Activated CD8-positive, alpha-beta memory T cell treated with anti-CD3 and anti-CD28 coated beads for 4 hours (primary cell): ENCODE data around the gene EIF3B.
"Not testable (repeated sequence)": the region's sequence is repeated elsewhere in the genome, so short reads cannot be mapped to it uniquely, and the experiment has no call there.

ENCODE experiments used
- DNase-seq, 2 donors: peaks; one replicate each; pipeline ENCODE4 v3.0.0-alpha.2; 2020; ENCODE audit warnings: low read depth in 2 of 2

Gene EIF3B

DNA sequence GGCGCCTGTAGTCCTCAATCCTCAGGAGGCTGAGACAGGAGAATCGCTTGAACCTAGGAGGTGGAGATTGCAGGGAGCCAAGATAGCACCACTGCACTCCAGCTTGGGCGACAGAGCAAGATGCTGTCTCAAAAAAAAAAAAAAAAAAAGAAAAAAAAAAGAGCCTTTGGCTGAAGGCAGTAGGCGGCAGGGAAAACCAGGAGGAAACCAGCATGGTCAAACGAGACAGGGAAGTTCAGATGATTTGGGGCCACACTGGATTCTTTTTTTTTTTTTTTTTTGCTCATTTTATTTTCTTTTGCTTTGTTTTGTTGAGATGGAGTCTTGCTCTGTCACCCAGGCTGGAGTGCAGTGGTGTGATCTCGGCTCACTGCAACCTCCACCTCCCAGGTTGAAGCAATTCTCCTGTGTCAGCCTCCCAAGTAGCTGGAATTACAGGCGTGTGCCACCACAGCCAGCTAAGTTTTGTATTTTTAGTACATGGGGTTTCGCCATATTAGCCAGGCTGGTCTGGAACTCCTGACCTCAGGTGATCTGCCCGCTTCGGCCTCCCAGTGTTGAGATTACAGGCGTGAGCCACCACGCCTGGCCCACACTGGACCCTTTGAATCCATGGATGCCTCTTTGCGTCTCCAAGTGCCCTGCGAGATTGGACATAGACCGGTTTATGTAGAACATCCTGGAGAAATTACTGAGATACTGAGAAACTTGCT, 7.1 kb upstream of the EIF3B start:
- DNase-seq: not testable (repeated sequence)

DNA sequence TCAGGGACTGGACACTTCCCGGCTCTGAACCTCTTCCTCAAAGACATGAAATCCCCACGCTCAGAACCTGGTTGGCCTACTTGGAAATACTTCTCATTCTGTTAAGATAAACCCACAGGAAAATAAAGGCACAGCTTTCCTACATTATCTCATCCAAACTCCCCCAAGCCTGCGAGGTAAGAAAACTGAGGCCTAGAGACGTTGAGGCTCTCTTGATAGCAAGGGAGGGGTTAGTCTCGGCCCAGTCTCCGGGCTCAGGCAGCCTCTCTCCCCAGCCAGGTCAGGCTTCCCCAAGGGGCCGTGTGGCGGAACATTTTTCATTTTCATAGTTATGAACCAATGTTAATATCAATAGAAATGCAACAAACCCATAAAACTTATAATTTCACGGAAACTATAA, 4.6 kb upstream of the EIF3B start:
- DNase-seq: no peak

DNA sequence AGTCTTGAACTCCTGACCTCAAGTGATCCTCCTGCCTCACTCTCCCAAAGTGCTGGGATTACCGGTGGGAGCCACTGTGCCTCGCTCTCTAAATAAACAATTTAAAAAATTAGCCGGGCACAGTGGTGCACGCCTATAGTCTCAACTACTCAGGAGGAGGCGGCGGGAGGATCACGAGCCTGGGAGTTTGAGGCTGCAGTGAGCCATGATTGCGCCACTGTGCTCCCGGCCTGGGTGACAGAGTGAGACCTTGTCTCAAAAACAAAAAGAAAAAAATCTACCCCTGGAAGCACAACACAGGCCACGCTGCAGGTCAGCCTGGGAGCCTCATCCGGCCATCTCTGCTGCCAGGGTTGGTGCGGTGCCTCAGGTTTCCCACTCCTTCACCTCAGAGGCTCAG, 3.8 kb upstream of the EIF3B start:
- DNase-seq: no peak

DNA sequence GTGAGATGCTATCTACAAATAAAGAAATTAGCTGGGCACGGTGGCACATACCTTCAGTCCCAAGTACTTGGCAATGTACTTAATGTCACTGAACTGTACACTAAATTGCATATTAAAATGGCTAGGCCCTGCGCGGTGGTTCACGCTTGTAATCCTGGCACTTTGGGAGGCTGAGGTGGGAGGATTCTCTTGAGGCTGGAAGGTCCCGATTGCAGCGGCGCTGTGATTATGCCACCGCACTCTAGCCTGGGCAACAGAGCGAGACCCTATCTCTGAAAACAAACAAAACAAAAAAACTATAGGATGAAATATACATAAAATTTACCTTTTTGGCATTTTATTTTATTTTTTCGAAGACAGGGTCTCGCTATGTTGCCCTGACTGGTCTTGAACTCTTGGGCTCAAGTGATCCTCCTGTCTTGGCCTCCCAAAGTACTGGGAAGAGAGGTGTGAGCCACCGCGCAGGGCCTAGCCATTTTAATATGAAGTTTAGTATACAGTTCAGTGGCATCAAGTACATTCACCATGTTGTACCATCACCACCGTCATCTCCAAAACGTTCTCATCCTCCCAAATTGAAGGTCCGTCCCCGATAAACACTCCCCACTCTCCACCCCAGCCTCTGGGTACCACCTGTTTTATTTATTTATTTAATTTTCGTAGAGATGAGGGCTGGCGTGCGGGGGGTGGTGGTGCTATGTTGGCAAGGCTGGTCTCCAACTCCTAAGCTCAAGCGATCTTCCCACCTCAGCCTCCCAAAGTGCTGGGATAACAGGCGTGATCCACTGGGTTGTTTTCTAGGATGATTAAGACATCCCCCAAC, 1.3 kb upstream of the EIF3B start:
- DNase-seq: no peak

DNA sequence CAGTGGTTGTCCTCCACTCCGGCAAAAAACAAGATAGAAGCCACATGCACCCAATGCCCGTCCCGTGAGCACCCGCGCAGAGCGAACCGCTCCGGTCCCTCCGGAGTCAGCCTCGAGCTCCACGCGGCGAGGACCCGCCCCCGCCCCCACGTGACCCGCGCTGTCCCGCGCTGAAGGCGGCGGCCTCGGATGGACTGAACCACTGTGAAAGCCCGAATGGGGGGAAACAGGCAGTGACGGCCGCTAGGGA, 766 bp upstream of the EIF3B start:
- peak; percentile 77 to 81 for DNase-seq

DNA sequence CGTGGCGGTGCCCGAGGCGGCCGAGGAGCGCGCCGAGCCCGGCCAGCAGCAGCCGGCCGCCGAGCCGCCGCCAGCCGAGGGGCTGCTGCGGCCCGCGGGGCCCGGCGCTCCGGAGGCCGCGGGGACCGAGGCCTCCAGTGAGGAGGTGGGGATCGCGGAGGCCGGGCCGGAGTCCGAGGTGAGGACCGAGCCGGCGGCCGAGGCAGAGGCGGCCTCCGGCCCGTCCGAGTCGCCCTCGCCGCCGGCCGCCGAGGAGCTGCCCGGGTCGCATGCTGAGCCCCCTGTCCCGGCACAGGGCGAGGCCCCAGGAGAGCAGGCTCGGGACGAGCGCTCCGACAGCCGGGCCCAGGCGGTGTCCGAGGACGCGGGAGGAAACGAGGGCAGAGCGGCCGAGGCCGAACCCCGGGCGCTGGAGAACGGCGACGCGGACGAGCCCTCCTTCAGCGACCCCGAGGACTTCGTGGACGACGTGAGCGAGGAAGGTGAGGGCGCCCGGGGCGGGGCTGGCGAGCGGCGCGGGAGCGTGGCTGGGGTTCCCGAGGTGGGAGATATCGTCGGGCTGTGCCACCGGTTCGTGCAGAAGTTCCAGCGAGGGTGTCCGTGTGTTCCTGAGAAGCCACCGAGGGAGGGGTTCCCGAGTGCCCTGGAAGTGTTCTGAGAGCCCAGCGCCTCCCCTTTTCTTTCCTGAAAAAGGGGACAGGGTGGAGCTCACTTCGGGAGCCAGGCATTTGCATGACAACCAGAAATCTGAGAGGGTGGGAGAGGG, 495 bp downstream of the EIF3B start:
- DNase-seq: no peak

DNA sequence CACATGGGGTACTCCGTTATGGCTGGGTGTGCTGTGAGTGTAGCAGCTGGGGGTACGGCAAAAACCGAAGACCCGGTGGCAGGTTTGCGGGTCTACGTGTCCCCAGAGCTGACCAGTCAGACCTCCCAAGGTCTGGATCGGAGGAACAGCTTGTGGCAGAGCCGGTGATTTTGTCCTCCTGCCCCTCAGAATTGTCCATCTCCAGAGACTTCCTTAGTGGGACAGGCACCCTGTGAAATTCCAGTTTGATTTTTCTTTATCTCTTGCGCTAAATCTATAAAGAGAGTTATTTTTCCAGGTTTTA, 1.0 kb downstream of the EIF3B start:
- no peak for DNase-seq

DNA sequence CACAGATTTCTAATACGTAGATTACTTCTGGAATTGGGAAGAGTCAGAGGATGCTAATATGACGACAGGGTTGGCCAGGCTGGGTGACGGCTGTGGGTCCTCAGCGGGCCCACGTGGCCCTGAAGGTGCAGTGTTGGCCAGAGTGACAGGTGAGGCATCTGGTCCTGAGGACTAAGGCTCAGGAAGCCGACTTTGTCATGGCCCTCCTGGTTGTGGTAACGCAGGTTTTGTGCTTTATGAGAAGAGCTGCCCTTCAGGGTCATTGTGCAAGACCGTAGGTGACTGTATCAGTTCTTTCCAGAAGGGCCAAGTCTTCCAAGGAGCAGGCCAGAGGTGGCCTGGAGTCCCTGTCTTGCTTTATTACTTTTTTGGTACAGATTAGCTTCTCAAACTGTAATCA, 2.5 kb downstream of the EIF3B start:
- DNase-seq: no peak

DNA sequence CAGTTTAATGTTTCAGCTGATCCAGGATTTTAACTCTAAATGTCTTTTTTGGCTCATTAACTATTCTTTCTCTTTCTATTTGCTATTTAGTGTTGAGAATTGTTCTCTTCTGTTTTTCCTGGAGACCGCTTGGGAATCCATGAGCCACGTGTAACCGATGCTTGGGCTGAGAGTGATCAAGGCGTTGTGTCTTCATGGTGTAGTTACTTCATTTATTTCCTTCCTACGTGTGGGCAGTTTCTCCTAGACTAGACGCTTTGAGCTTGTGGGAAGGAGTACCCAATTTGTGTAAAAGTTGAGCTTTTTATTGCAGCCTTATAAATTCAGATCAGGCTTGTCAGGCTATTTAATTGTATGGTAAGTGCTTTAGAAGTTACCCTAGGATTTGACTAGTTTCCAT, 2.9 kb downstream of the EIF3B start:
- DNase-seq: no peak

DNA sequence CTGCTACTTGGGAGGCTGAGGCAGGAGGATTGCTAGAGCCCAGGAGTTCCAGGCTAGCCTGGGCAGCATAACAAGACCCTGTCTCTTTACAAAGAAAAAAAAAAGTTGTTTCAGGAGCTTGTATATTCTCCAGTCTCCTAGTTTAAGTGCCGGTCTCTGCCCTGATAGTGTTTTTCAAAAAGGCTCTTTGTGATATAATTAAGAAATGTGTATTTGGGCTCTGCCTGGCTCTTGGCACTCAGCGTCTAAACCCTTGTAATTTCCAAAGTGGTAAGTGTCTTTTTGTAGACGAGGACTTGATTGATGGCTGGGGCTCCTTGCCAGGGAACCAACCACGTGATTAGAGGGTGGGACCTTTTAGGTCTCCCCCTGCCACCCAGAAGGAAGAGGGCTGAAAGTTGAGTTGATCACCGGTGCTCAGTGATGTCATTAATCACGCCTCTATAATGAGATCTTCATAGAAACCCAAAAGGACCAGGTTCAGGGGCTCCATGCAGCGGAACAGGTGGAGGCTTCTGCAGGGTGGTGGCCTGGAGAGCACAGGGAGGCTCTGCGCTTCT, 4.4 kb downstream of the EIF3B start:
- no peak for DNase-seq

DNA sequence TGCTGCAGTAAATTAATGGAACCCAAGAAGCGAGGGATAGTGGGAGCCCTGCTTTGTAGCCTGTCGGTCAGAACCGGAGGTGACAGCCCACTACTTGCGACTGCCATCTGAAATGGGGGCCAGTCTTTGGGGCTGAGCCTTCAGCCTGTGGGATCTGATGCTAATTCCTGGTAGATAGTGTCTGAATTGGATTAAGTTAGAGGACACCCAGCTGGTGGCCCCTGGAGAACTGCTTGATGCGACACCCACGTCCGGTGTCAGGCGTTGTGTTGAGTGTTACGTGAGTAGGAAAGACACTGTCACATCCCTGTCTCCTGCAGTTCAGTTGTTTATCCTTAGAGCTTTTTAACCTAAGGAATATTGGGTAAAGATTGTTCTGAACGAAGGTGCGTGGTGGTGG, 5.0 kb downstream of the EIF3B start:
- no peak for DNase-seq

DNA sequence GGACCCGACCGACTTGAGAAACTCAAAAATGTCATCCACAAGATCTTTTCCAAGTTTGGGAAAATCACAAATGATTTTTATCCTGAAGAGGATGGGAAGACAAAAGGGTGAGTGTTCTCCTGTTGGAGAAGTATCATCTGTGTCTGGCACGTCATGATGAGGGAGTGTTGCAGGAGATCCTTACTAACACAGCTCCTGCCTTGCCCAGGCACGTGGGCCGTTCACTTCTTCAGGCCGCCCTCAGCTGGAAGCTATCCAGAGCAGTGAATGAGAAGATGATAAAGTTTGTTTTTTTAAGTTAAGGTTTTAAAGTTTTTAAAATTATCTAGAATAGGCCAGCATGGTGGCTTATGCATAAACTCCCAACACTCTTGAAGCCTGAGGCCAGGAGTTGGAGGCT, 6.2 kb downstream of the EIF3B start:
- DNase-seq: no peak

DNA sequence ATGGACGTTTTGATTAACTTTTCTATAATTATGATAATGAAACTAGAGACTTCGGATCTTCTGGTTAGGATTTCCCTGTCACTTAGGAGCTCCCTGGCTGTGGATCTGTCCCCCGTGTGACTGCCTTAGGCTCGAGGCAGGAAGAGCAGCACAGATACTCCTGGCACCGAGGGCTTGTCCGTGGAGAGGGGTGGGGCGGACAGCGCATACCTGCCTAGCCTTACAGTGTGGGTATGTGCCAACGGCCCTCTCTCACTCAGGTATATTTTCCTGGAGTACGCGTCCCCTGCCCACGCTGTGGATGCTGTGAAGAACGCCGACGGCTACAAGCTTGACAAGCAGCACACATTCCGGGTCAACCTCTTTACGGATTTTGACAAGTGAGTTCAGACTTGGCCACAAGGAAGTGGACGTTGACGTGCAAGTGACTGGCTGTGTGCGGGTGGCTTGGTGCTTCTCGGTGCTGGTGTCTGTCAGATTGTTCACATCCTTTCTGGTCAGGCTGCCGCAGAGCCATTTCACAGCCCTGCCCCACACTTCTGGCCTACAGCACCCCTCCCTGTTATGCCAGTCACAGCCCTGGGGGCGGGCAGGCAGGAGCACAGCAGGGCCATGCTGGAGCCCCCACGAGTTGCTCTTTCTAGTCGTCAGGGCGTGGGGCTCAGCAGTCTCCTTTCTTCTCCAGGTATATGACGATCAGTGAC, 7.9 kb downstream of the EIF3B start:
- DNase-seq: no peak

DNA sequence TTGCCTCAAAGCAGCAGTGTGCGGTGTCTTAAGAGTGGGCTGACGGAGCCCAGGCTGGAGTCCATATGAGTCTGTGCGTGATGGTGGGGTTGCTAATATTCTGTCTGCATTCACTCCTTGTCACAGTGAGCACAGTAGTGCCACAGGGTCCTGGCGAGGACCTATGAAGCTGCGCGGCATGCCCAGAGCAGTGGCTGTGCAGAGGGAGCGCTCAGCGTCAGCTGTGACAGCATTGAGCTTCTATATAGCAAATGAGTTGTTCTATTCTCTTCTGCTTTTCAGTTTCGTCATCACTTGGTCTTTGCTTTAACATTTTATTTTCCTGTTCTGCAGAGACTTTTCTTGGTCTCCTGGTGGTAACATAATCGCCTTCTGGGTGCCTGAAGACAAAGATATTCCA, 14.5 kb downstream of the EIF3B start:
- no peak for DNase-seq

DNA sequence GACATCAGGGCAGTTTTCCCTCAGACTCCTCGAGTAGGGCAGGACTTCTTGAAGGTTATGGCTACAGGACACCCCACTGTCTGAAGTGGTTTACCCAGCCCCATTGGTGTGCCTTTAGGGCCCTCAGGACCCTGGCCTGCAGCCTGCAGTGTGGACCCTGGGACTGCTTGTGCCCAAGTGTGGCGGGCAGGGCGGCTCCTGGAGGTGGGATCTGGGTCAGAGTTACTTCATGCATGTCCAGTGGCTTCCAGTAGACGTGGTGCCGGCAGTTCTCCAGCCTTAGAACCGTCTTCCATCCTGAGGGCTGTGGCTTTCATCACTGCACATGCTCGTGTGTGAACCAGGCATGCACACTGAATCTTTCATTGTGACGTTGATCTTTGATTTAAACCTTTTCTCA, 16.7 kb downstream of the EIF3B start:
- no peak for DNase-seq

DNA sequence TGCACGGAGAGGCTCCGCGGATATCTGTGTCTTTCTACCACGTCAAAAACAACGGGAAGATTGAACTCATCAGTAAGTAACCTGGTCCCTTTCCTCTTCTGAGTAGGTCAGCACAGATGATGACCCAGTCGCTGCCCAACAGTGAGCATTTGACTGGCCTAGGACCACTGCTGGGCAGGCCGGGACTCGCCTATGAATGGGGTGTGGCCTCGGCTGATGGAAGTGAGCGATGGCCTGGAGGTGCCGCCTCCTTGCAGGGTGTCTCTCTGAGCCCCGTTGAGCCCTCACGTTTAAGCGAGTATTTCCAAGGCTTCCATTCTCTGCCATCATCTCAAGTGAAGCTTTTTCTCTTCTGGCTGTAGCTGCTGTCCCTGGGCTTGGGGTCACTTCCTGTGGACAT, 18.1 kb downstream of the EIF3B start:
- no peak for DNase-seq

DNA sequence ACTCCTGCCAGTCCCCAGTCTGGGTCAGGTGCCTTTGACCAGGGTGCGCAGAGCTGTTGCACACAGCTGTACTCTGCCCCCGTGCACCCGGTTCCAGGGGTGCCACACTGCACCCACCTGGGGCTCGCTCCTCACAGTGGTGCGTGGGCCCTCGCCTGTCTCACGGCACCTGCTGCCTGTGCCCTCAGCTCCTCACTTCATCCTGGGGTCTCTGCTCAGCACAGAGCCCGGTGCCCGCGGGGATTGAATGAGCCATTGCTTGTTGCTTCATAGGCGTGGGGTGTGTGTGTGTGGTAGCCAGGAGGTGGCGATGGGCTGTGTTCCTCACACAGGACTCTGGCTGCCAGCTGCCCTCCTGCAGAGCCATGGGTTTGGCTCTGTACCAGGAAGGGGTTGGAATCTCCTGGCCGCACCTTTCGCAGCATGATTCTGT, 18.5 kb downstream of the EIF3B start:
- no peak for DNase-seq

DNA sequence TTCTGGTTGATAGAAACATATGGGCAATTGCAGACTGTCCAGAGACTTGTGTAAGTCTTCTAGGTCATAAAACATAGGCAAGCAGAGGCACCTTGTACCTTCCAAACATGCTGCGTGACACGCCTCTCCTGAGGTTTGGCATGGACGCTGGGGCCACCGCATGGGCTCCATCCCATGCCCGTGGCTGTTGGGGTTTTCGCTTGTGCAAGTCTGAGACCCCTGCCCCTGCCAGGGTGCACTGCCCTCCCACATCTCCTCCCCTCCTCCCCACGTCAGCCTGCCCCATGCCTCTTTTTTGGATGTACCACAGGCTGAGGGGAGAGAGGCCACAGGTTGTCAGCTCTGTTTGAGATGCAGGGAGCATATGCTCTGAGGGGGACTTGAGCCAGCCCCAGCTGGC, 19.0 kb downstream of the EIF3B start:
- DNase-seq: no peak

DNA sequence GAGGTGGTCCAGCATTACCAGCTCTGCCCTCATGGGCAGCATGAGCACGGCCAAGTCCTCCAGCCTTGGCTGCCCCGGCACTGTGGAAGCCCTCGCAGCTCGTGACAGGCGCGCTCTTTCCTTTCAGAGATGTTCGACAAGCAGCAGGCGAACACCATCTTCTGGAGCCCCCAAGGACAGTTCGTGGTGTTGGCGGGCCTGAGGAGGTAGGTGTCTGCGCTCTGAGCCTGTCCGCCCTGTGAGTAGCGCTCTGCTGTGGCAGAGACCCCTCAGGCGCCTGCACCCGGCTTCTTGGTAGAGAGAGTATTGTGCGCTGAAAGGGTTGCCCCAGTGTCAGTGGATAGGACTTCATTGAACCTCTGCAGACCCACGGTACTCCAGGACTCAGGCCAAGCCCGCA, 19.8 kb downstream of the EIF3B start:
- no peak for DNase-seq

DNA sequence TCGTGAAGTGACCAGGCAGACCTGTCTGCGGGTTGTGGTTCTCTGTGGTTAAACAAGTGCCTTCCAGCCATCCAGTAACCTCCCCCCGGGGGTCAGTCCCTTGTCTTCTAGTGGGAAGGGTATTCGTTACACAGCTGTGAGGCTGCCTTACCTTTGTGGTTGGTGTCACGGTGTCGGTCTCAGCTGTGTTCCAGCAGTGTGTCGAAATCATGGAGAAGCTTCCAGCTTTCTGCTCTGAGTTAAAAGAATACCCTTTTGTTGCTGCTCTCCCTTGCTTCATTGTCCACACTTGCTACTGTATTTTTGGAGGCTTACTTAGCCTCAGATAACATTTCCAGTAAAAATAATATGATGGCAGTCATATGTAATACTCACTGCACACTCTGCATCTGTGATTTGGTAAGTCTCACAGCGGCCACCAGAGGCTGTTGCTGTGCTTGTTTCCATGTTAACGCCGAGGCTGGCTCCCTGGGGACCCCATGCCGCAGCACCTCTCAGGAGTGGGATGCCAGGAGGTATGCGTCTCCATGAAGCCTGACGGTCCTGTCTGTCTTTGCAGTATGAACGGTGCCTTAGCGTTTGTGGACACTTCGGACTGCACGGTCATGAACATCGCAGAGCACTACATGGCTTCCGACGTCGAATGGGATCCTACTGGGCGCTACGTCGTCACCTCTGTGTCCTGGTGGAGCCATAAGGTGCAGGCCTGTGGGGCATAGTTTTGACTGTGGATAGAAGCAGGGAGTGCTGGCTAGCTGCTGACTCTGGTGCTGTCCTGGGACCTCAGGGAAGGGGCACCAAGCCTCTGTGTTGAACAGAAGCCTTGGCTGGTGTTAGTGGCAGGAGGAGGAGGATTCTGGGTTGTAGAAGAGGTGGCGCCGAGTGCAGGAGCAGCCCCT, 20.5 kb downstream of the EIF3B start:
- DNase-seq: no peak
